M059J (cell line): Measurements from ENCODE around the gene LRRC75A. TPM values are rescaled to one million over a fixed set of nuclear protein-coding genes. Genes with fewer than 3 reads are reported as not detected.
"Not testable (repeated sequence)": the region's sequence is repeated elsewhere in the genome, so short reads cannot be mapped to it uniquely, and the experiment has no call there.

ENCODE experiments used
- DNase-seq: peaks from one replicate; pipeline ENCODE4 v3.0.0-alpha.2; 2012; ENCODE audit warnings: low read depth
- total RNA-seq: library from RNA; depleted of rRNA; stranded (reverse); fragments of >200 nt; shearing (Covaris generic); gene quantifications from 2 replicates; pipeline ENCODE4 v1.2.3, GENCODE V29; 2014

LRRC75A gene
- total RNA-seq, 1 experiment from 2014 or later, result 1.6 TPM

DNA sequence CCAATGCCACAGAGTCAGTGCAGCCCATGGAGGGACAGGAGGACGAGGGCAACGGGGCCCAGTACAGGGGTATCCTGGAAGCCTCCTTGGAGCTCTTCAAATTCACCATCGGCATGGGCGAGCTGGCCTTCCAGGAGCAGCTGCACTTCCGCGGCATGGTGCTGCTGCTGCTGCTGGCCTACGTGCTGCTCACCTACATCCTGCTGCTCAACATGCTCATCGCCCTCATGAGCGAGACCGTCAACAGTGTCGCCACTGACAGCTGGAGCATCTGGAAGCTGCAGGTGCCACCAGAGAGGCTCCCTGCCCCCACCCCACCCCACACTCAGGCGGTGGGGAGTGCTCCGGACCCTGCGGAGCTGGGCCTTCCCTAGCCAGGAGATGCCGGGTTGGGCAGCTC, 60.0 kb downstream of the LRRC75A start:
- no peak for DNase-seq

DNA sequence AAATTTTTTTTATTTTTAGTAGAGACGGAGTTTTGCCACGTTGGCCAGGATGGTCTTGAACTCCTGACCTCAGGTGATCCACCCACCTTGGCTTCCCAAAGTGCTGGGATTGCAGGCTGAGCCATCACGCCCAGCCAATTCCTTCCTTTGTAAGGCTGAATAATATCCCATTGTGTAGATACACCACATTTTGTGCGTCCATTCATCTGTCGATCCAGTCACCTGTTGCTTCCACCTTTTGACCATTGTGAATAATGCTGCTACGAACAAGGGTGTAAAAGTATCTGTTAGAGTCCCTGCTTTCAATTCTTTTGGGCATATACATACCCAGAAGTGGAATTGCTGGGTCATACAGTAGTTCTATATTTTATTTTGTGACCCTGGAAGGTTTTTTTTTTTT, 61.3 kb downstream of the LRRC75A start:
- no peak for DNase-seq

DNA sequence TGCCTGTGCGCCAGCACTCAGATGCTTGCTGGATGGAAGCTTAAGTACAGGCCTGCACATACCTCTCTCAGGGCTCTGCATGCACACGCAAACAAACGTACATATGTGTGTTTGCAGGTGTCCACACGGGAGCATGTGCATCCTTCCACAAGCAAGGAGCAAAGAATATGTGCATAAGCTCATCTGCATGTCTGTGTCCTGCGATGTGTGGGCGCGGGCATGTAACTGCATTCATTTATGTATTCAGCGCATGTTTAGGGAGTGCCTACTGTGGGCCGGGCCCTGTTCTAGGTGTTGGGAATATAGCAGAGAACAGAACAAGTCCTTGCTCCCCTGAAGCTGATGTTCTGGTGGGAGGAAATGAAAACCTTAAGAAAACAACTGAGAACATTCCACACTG, 62.9 kb downstream of the LRRC75A start:
- no peak for DNase-seq

DNA sequence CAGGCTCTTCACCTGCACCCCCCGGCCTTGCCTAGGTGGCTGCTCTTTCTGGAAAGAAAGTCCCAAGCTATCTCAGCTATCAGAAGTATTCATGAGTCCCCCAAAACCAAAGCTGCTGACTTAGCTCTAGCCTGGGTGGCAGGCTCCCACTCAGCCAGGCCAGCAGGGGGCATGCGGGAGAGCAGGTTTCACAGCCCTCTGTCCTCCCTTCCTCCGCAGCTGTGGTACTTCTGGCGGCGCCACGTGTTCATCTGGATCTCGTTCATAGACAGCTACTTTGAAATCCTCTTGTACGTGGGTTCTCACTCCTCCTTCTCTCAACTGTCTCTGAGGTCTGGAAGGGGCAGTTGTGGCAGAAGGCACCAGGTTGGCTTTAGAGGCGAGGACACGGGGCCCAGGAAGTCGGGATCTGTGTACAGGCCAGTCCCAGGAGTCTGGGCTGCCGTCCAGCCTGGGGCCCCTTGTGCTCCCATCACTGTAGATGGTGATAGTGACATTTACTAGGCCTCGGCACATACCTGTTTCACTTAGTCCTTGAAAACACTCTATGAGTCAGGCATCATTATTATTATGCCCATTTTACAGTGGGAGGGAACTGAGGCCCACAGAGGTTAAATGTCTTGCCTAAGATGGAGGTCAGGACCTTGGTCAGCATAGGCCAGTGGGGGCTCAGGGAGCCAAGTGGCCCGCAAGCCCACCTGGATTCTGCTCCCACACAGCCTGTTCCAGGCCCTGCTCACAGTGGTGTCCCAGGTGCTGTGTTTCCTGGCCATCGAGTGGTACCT, 63.7 kb downstream of the LRRC75A start:
- no peak for DNase-seq

DNA sequence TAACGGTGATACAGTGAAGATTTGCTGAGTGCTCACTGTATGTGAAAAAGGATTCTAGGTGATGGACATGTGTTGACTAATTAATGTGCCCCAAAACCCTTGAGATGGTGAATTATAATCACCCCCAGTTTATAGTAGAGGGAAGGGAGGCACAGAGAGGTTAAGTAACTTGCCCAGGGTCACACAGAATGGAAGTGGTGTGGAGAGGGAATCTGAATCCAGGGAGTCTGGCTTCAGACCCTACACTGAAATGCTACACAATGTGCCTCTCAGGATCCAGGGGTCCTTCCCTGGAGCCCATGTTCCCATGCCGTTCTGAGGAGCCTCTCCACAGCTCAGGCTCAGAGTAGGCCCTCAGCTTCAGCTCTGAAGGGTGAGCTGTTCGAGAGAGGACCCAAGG, 65.0 kb downstream of the LRRC75A start:
- no peak for DNase-seq

DNA sequence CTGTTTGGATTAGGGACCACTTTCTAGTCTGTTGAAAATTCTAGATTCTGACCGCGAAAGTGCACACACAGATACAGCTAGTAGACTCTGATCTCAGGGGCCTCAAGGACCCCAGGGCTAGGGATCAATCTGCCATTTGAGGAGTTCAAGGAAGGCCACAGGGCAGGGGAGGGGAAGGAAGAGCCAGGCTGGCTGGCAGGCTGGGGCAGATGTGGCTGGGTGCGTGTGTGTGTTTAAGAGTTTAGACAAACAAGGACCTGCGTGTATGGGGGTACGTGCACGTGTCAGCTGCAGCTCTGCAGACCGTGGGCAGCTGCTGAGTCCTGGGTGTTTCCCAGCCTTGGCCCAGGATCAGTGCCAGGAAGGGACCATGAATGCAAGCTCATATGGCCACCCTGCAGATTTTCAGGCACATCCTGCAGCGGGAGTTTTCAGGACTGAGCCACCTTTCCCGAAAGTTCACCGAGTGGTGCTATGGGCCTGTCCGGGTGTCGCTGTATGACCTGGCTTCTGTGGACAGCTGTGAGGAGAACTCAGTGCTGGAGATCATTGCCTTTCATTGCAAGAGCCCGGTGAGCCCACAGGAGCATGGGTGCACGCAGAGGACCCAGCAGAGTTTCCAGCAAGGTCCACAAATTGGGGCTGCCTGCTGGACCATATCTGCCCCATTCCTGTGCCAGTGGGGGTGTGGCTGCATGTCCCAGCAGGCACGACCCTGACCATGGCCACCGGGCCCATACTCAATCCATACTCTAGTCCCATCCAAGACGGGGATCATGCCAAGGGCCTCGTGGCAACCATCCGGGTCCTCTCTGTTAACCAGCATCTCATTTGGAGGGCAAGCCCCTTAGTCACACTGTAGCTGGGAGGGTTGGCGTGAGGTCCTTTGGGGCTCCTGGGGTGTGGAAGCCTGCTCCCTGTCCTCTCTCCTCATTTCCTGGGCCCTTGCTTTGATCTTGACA, 66.0 kb downstream of the LRRC75A start:
- DNase-seq, result no peak

DNA sequence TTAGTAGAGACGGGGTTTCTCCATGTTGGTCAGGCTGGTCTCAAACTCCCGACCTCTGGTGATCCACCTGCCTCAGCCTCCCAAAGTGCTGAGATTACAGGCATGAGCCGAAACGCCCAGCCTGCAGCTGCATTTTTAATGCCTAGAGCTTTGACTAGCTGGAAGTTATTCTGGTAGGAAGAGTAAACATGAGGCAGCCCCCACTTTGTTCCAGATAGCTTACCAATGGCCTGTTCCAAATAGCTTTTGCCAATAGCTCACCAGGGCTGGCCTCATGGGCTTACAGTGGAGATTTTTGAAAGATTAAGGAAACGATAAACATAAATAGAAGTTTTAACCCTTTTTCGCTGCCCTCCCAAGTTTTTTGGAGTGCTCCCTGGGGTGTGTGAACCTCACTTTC, 66.8 kb downstream of the LRRC75A start:
- no peak for DNase-seq

DNA sequence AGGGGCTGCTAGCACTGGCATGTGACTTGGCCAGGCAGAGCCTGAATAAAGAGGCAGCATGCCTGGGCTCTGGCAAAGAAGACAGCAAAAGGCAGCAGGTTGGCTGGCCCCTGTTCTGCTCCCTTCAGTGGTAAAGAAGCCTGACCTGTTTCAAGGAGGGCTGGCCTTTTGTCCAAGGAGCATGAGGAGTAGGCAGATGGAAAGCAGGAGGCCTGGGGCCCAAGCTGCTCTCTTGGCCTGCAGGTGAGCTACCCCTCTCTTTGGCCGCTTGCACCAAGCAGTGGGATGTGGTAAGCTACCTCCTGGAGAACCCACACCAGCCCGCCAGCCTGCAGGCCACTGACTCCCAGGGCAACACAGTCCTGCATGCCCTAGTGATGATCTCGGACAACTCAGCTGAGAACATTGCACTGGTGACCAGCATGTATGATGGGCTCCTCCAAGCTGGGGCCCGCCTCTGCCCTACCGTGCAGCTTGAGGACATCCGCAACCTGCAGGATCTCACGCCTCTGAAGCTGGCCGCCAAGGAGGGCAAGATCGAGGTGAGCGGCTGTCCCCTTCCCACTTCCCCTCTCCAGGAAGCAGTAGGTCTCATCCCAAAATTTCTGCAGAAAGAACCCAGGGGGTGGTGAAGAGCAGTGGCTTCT, 68.6 kb downstream of the LRRC75A start:
- no peak for DNase-seq

DNA sequence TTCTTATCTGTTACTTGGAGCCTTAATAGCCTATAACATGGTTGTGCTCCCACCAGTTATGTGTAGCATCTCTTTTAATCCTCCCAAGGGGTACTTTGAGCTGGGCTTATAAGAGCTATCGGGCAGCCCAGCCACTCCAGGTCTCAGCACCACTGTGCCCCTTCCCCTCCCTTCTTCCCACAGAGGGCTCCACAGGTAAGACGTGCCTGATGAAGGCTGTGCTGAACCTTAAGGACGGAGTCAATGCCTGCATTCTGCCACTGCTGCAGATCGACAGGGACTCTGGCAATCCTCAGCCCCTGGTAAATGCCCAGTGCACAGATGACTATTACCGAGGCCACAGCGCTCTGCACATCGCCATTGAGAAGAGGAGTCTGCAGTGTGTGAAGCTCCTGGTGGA, 69.6 kb downstream of the LRRC75A start:
- DNase-seq, result no peak

DNA sequence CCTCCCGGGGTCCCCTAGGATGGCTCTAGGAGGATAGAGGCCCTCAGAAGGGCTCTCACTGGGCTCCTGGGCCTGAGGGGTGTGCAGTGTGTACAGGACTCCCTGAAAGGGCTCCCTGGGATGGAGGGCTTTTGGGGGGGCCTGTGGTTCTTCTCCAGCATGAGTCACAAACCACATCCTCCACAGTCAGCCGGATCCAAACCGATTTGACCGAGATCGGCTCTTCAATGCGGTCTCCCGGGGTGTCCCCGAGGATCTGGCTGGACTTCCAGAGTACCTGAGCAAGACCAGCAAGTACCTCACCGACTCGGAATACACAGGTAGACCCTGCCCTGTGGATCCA, 72.1 kb downstream of the LRRC75A start:
- peak; percentile 91 for DNase-seq

DNA sequence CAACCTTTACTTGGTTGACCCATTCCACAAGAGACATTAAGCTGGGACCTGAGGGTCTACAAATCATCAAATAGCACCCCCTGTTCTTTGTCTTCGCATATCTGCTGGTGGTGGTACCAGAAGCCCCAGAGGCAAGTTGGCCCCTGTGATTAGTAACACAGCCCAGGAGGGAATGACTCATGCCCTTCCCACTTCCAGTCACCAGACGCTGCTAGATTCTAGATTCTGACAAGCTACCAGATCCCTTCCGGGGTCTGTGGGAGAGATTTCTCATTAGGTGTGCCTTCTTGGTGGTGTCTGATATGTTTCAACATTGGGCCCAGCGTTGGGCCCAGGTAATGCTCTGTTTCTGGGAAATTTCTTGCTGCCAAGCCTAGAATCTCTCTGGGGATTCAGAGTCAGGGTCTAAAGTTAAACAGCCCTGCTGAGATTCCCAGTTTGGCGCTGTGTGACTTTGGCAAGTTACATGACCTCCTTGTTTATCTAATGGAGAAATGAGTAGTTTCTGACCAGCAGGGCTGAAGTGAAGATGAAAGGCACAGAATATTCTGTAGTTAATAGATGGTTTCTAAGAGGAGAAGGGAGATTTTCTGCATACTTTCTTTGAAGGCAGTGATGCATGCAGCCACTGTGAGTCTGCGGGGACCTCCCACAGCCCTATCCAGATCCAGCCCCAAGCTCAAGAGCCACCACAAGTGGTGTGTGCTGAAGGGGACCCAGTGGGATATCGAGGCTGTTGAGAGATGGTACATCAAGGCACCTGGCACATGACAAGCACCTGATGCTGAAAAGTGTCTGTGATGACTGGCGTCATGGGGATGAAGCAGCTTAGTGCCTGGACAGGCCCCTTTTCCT, 72.7 kb downstream of the LRRC75A start:
- peak; percentile 94 for DNase-seq

DNA sequence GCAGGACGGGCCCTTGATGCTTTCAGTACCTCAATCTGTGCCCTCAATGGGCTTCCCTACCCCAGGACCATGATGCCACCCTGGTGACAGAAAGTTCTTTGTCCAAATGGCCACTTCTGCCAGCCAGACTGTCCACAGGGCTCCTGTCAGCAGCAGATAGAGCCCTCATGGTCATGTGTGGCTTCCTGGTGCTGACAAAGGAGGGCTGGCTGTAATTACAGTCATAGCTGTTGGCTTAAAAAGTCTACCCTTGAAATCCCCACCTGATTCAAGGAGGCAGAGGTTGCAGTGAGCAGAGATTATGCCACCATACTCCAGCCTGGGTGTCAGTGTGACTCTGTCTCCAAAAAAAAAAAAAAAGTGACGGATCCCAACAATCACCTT, 73.3 kb downstream of the LRRC75A start:
- DNase-seq, result peak; percentile 56

DNA sequence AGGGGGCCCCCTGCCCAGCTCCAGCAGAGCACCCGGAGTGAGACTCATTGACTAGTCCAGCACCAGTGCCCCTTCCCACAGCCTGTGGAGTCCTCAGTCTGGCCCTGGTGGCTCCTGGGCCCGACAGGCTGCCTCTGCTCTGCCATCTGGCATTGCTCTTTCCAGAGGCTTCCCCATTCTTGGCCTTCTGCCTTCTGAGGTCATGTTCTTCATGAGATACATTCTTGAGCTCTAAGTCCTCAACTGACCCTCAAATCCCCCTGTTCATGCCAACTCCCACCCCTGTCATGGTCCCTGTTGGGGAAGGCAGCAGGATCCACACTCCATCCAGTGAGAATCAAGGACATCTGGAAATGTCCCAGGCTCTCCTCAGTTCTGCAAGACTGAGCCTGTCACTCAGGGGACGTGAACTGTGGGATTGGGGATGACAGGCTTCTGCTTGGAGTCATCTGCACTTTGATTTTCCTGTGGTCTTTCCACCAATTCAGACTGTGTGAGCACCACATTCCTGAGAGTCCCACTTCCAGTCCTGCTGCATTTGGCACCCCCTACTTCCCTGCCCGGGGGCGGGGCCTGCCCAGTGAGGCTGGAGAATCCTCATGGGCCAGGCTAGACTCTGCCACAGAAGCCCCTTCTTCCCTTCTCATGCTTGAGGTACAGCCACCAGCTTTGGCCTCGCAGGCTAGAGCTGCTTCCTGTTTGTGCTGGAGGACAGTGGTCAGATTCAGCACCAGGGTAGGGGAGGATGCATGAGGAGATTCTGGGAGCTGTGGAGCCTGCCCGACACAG, 73.9 kb downstream of the LRRC75A start:
- DNase-seq, result peak; percentile 78

DNA sequence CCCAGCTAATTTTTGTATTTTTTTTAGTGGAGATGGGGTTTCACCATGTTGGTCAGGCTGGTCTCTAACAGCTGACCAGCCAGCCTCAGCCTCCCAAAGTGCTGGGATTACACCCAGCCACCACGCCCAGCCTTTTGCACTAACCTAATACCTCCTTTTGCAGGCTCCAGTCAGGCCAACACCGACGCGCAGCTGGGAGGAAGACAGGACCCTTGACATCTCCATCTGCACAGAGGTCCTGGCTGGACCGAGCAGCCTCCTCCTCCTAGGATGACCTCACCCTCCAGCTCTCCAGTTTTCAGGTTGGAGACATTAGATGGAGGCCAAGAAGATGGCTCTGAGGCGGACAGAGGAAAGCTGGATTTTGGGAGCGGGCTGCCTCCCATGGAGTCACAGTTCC, 74.6 kb downstream of the LRRC75A start:
- DNase-seq, result no peak

DNA sequence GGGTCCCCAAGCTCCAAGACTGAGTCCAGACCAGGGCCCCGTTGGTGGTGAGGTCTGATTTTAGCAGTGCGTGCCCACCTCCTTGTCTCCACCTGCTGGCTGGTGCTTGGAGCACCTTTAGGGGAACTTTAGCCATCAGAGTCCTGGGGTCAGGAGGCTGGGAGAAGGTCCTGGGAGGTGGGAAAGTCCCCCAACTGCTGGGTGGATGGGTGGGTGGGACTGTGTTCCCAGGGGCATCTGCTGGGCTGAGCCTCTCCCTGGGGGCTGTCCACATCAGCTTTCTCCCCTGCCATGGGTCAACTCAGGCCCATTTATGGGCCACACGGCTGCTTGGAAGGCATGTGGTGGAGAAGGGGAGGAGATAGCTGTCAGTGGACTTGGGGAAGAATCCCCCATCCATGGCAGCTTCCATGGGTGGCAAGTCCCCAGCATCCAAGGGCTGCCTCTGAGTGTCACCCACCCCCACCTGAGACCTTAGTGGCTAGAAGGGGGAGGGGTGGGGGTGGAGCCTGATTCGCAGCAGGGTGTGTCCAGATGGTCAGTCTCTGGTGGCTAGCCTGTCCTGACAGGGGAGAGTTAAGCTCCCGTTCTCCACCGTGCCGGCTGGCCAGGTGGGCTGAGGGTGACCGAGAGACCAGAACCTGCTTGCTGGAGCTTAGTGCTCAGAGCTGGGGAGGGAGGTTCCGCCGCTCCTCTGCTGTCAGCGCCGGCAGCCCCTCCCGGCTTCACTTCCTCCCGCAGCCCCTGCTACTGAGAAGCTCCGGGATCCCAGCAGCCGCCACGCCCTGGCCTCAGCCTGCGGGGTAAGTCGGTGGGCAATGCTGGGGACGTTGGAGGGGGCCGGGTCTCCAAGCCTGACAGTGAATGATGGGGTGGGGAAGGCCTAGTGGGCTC, 76.7 kb downstream of the LRRC75A start, which contains the start of gene TRPV2:
TRPV2 (plus strand) TSS at position 541 of the 894 bp plus-strand sequence. CDS start 2,098 bp downstream, outside the sequence.
- no peak for DNase-seq

DNA sequence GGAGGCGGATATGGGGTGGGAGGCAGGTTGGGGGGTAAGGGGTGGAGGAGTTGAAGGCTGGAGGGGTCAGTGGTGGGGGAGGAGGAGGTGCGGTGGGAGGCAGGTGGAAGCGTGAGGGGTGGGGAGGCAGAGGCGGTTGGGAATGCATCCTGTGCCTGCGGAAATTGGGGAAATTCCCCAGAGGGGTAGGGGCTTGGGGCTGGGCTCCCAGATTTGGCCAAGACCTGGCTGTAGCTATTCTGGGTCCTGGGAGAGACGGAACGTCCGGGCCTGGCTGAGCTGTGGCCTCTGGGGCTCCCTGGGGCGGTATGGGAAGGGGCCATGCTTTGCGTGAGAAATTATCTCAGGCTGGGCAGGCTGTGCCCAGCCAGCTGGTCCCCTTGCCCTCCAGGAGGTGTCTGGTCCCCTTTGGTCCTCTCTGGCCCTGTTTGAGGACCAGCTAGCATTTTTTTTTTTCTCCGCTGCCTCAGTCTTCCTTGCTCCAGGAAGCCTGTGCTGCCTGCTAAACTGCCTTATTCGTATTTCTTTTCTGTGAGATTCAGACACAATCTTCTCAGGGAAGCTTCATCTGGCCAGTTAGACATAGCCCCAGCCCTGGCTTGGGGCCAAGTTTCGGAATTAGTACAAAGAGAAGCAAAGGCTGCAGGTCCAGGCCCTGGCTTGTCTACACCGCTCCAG, 83.9 kb downstream of the LRRC75A start:
- peak; percentile 61 for DNase-seq

DNA sequence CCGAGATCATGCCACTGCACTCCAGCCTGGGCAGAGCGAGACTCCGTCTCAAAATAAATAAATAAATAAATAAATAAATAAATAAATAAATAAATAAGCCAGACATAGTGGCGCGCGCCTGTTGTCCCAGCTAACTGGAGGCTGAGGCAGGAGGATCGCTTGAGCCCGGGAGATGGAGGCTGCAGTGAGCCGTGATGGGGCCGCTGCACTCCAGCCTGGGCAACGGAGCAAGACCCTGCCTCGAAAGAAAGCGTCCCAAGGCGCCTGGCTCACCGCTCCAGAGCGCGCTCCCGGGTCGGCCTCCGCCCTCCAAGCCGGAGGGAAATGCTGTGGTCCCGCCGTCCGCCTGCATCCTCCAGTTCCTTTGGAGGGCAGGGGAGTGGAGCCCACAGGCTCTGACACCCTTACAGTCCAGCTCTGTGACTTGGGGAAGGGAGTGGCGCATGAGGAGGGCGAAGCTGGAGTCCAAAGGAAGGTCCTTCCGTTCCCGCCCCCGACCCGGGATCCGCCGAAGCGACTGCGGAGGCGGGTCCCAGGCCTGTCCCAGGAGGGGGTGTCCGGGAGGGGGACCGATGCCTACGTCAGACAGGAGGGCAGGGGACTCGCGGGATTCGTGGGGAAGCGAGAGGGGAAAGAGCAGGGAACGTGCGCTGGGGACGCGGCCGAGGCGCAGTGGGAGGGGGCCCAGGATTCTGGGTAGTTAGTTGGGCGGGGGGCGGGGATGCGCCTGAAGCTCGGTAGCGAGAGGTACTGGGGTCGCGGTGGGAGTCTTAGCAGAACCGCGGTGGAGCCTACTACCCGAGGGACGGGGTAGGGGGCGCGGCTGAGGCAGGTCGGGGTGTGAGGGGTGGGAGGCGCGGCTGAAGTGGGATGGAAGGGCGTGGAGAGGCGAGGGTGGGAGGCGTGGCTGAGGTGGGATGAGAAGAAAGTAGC, 85.0 kb downstream of the LRRC75A start:
- peak; percentile 34 for DNase-seq

DNA sequence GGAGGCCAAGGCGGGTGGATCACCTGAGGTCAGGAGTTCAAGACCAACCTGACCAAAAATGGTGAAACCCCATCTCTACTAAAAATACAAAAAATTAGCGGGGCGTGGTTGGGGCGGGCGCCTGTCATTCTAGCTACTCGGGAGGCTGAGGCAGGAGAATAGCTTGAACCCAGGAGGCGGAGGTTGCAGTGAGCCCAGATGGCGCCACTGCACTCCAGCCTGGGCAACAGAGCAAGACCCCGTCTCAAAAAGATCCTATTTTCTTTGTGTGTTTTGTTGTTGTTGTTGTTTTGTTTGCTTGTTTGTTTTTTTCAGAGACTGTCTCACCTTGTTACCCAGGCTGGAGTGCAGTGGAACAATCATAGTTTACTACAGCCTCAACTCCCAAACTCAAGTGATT, 88.1 kb downstream of the LRRC75A start:
- not testable (repeated sequence) for DNase-seq
